GM12878 (cell line): Measurements from ENCODE around the gene FAT4. TPM values are rescaled to one million over a fixed set of nuclear protein-coding genes. Genes with fewer than 3 reads are reported as not detected.

Experiments
- ATAC-seq: fragments of 200-7000 bp; cut with Tn5 transposase; 3 replicates; pipeline ENCODE4 v1.9.1; 2020; ENCODE audit warnings: mild to moderate bottlenecking, moderate library complexity
- BruUV-seq: library from RNA; stranded (reverse); fragments of 400-500 nt; replicated peaks from 2 replicates; lab custom pipeline; 2021; lab: Mats Ljungman, UMichigan
- CTCF ChIA-PET: fragments of 300-600 bp; sonication (Branson Sonifier 250); formaldehyde crosslinking; extraction: SDS; loops from one replicate; lab custom pipeline; 2021; ENCODE audit warnings: inconsistent platforms; lab: Yijun Ruan, JAX
- POLR2A ChIA-PET: fragments of 350-600 bp; formaldehyde crosslinking; extraction: SDS; loops from one replicate; lab custom pipeline; 2021; ENCODE audit warnings: inconsistent platforms; lab: Charles Lee
- RAD21 ChIA-PET: fragments of 300-600 bp; sonication (Branson Sonifier 250); formaldehyde crosslinking; loops from one replicate; lab custom pipeline; 2023; ENCODE audit warnings: antibody characterized with exemption; ENCODE audit not compliant: unreplicated experiment; lab: Charles Lee
- SMC1A ChIA-PET: fragments of 300-600 bp; sonication (Branson Sonifier 250); formaldehyde crosslinking; loops from one replicate; lab custom pipeline; 2023; ENCODE audit not compliant: unreplicated experiment, uncharacterized antibody; lab: Charles Lee
- DNase-seq: peaks from one replicate; pipeline ENCODE4 v3.0.0-alpha.2; 2011; ENCODE audit warnings: low read depth, low spot score
- FAIRE-seq: peaks from 3 replicates; lab custom pipeline; 2011; peaks lifted over from hg19 to GRCh38; lab: Jason Lieb, UNC
- H2AFZ ChIP-seq: 2 replicates; pipeline ENCODE4 v1.6.0; 2011; ENCODE audit warnings: low read depth, low read length, control low read depth; ENCODE audit not compliant: control insufficient read depth
- H3K27ac ChIP-seq: 2 replicates; pipeline ENCODE4 v1.5.1; 2011; ENCODE audit warnings: control low read depth; ENCODE audit not compliant: control insufficient read depth, insufficient read depth
- H3K27me3 ChIP-seq, 2 experiments: replicated peaks in 1 of 2; 2 replicates each; pipeline versions ENCODE4 v1.6.0 to v1.6.1; 2011; ENCODE audit warnings: low read length in 1 of 2; ENCODE audit not compliant: control insufficient read depth in 2 of 2, insufficient read depth in 2 of 2
- H3K36me3 ChIP-seq, 2 experiments: 2 replicates each; pipeline ENCODE4 v1.5.1; 2011; ENCODE audit warnings: low read length in 1 of 2; ENCODE audit not compliant: control insufficient read depth in 2 of 2, insufficient read depth in 2 of 2
- H3K4me1 ChIP-seq: 2 replicates; pipeline ENCODE4 v1.6.1; 2011; ENCODE audit warnings: mild to moderate bottlenecking, low read length, moderate library complexity, mixed read lengths; ENCODE audit not compliant: control insufficient read depth, insufficient read depth
- H3K4me2 ChIP-seq: 2 replicates; pipeline ENCODE4 v1.6.0; 2011; ENCODE audit warnings: control low read depth; ENCODE audit not compliant: control insufficient read depth, insufficient read depth
- H3K4me3 ChIP-seq: fragments of 200-600 bp; sonication (generic); 2 replicates; pipeline ENCODE4 v1.5.1; 2016
- H3K79me2 ChIP-seq: 2 replicates; pipeline ENCODE4 v1.6.0; 2011; ENCODE audit warnings: low read length; ENCODE audit not compliant: control insufficient read depth, insufficient read depth
- H3K9ac ChIP-seq: 2 replicates; pipeline ENCODE4 v1.8.0; 2011; ENCODE audit warnings: low read length, control low read depth, mixed read lengths; ENCODE audit not compliant: control insufficient read depth, insufficient read depth
- H3K9me3 ChIP-seq: replicated peaks from 3 replicates; pipeline ENCODE4 v1.5.1; 2011; ENCODE audit warnings: mild to moderate bottlenecking, low read length; ENCODE audit not compliant: control insufficient read depth, insufficient read depth
- H4K20me1 ChIP-seq: 2 replicates; pipeline ENCODE4 v1.6.0; 2011; ENCODE audit not compliant: control insufficient read depth, insufficient read depth
- BHLHE40 ChIP-seq, 2 experiments: fragments of 450-650 bp in 1 of 2; IDR thresholded peaks; 2 replicates each; pipeline ENCODE4 v1.6.1; 2011 to 2017; ENCODE audit warnings: low read depth in 2 of 2, borderline replicate concordance in 1 of 2, improper control_type of control experiment in 1 of 2, low read length in 1 of 2, mild to moderate bottlenecking in 1 of 2
- BRCA1 ChIP-seq: IDR thresholded peaks from 2 replicates; pipeline ENCODE4 v1.6.1; 2011; ENCODE audit warnings: low read depth, low read length, improper control_type of control experiment
- CBX5 ChIP-seq: sonication (generic); IDR thresholded peaks from 2 replicates; pipeline ENCODE4 v1.6.1; 2016; ENCODE audit warnings: low read depth, moderate library complexity, mild to moderate bottlenecking, inconsistent platforms
- CEBPB ChIP-seq, 2 experiments: fragments of 150-350 bp in 1 of 2; IDR thresholded peaks; 2 replicates each; pipeline ENCODE4 v1.6.1; 2012 to 2014; ENCODE audit warnings: low read depth in 2 of 2, low read length in 2 of 2, borderline replicate concordance in 1 of 2, inconsistent platforms in 1 of 2
- EGR1 ChIP-seq, 2 experiments: IDR thresholded peaks; 1 replicate in 1 of 2; 2 replicates in 1 of 2; pipeline ENCODE4 v1.6.1; 2011 to 2012; ENCODE audit warnings: low read depth in 2 of 2, low read length in 2 of 2, borderline replicate concordance in 1 of 2, mild to moderate bottlenecking in 1 of 2, moderate library complexity in 1 of 2
- ETV6 ChIP-seq, 2 experiments: fragments of 450-650 bp in 1 of 2; IDR thresholded peaks in 1 of 2; conservative IDR thresholded peaks in 1 of 2; 2 replicates each; pipeline ENCODE4 v1.6.1; 2014; ENCODE audit warnings: antibody characterized with exemption in 1 of 2, borderline replicate concordance in 1 of 2, low read depth in 1 of 2, mild to moderate bottlenecking in 1 of 2, moderate library complexity in 1 of 2
- HDAC6 ChIP-seq: fragments of 200-600 bp; sonication (generic); IDR thresholded peaks from one replicate; pipeline ENCODE4 v1.8.0; 2017; ENCODE audit warnings: antibody characterized with exemption; ENCODE audit not compliant: unreplicated experiment
- HSF1 ChIP-seq: fragments of 150-350 bp; IDR thresholded peaks from 2 replicates; pipeline ENCODE4 v1.6.1; 2014; ENCODE audit warnings: mild to moderate bottlenecking, low read depth, low read length
- KLF5 ChIP-seq: fragments of 450-650 bp; IDR thresholded peaks from 2 replicates; pipeline ENCODE4 v1.6.1; 2014; ENCODE audit warnings: mild to moderate bottlenecking; ENCODE audit not compliant: partially characterized antibody
- MEF2B ChIP-seq: fragments of 450-650 bp; IDR thresholded peaks from 2 replicates; pipeline ENCODE4 v1.6.1; 2018; ENCODE audit warnings: mild to moderate bottlenecking, moderate library complexity; ENCODE audit not compliant: partially characterized antibody, poor library complexity, severe bottlenecking
- NRF1 ChIP-seq: conservative IDR thresholded peaks from 2 replicates; pipeline ENCODE4 v1.6.1; 2011; ENCODE audit warnings: mild to moderate bottlenecking, low read depth, low read length, improper control_type of control experiment
- SMAD1 ChIP-seq: fragments of 450-650 bp; IDR thresholded peaks from 2 replicates; pipeline ENCODE4 v1.6.1; 2018; ENCODE audit warnings: mild to moderate bottlenecking, low read depth; ENCODE audit not compliant: partially characterized antibody
- SMARCA5 ChIP-seq: fragments of 450-650 bp; IDR thresholded peaks from 2 replicates; pipeline ENCODE4 v1.6.1; 2017; ENCODE audit warnings: mild to moderate bottlenecking
- STAT3 ChIP-seq: IDR thresholded peaks from 2 replicates; pipeline ENCODE4 v1.6.1; 2011; ENCODE audit warnings: low read depth, low read length, improper control_type of control experiment
- TCF7 ChIP-seq: IDR thresholded peaks from 2 replicates; pipeline ENCODE4 v1.6.1; 2014; ENCODE audit warnings: antibody characterized with exemption, borderline replicate concordance
- YBX1 ChIP-seq: fragments of 450-650 bp; IDR thresholded peaks from 2 replicates; pipeline ENCODE4 v1.6.1; 2016; ENCODE audit warnings: antibody characterized with exemption
- YY1 ChIP-seq: IDR thresholded peaks from 2 replicates; pipeline ENCODE4 v1.6.1; 2011; ENCODE audit warnings: low read depth, mild to moderate bottlenecking, low read length
- ZNF207 ChIP-seq: fragments of 450-650 bp; IDR thresholded peaks from 2 replicates; pipeline ENCODE4 v1.6.1; 2014; ENCODE audit warnings: antibody characterized with exemption, mild to moderate bottlenecking, borderline replicate concordance
- WGBS: methylation state at CpG from one replicate; pipeline ENCODE4 v1.1.6; 2016; ENCODE audit warnings: low lambda C conversion rate; ENCODE audit not compliant: insufficient replicate concordance, insufficient coverage; ENCODE audit errors: missing lambda C conversion rate; 5-methylcytosine and 5-hydroxymethylcytosine counted together
- in situ Hi-C: fragments of 300-500 bp; cut with MboI; formaldehyde crosslinking; loops from 9 replicates; pipeline ENCODE4 v1.14.3; 2018; ENCODE audit warnings: mixed read lengths
- intact Hi-C: fragments of 100-400 bp; cut with micrococcal nuclease; formaldehyde crosslinking; loops from one replicate; pipeline ENCODE4 v1.14.2; 2022; ENCODE audit not compliant: unreplicated experiment
- polyA plus RNA-seq, 11 experiments: library from polyadenylated mRNA; depleted of rRNA in 4 of 11; unstranded in 6 of 11; stranded (reverse) in 5 of 11; fragments of >200 nt; fragmentation: Nextera tagmentation in 4 of 11; fragmentation: Illumina TruSeq in 1 of 11; extraction: Ambion mirVana in 4 of 11; extraction: Trizol in 1 of 11; gene quantifications; 1 replicate in 1 of 11; 2 replicates in 10 of 11; pipeline versions ENCODE4 v1.2.1 to v1.2.3, GENCODE V29; 2011 to 2016; ENCODE audit warnings: inconsistent platforms in 2 of 11, missing spikeins in 2 of 11, low read depth in 1 of 11
- total RNA-seq, 4 experiments: library from RNA; depleted of rRNA in 3 of 4; stranded (reverse); fragments of >200 nt in 3 of 4; fragmentation: Illumina TruSeq in 1 of 4; extraction: Trizol in 1 of 4; gene quantifications; 2 replicates each; pipeline versions ENCODE4 v1.2.1 to v1.2.3, GENCODE V29; 2013 to 2021

The FAT4 gene
- total and polyA plus RNA-seq, 10 of the 15 experiments (the other 5 are each of a cell fraction or from before 2014, with no cell fraction given): 0.03 TPM; not detected in 9

GRCh38 chr4:125334926-125335325, 20.2 kb downstream of the FAT4 start:
- Histone ChIP-seq H3K4me3 (no peak overlapping the region), H3K9ac (no peak overlapping the region), H3K27me3 (no peaks in the 10 kb centered on the region), H4K20me1 (no peaks in the 10 kb centered on the region)
- RAD21 ChIA-PET: no interaction called here
- no TSS peak for BruUV-seq
- DNase-seq (no peak), ATAC-seq (no peak)
- in situ Hi-C loops: no loop called here
- TF ChIP-seq BRCA1 (no peak), YY1 (no peak), ZNF207 (no peak)
- TF ChIP-seq, all 136 proteins: peak for 0
- Histone ChIP-seq H3K27ac (no peak overlapping the region), H2AFZ (no peak overlapping the region), H3K9me3 (no peaks in the 10 kb centered on the region), H3K4me2 (no peak overlapping the region), H3K79me2 (no peaks in the 10 kb centered on the region), H3K4me1 (no peaks in the 10 kb centered on the region), H3K36me3 (no peaks in the 10 kb centered on the region)
- WGBS: 0% methylated on average over 1 of the region's 1 CpG
- POLR2A ChIA-PET: no interaction called here
- no peak for FAIRE-seq
- intact Hi-C loops: no loop called here
- SMC1A ChIA-PET: no interaction called here
- CTCF ChIA-PET: interaction anchor here (1.6 kb wide), 1 partner anchor 13 kb away, joined by 3 read pairs; no protein-coding TSS in a partner anchor

- no peak for DNase-seq
- ChIA-PET POLR2A (no interaction called here), RAD21 (no interaction called here), CTCF (interaction anchor here (1.5 kb wide), 1 partner anchor 54 kb away, joined by 3 read pairs; no protein-coding TSS in a partner anchor), SMC1A (no interaction called here)
- in situ Hi-C loops: no loop called here
- Histone ChIP-seq H3K9me3 (no peaks in the 10 kb centered on the region), H3K4me1 (no peaks in the 10 kb centered on the region), H3K4me2 (no peak overlapping the region), H3K27ac (no peak overlapping the region), H3K79me2 (no peaks in the 10 kb centered on the region), H3K27me3 (no peaks in the 10 kb centered on the region), H2AFZ (no peak overlapping the region), H3K4me3 (no peak overlapping the region), H3K36me3 (no peaks in the 10 kb centered on the region), H3K9ac (no peak overlapping the region), H4K20me1 (no peaks in the 10 kb centered on the region)
- WGBS: 23% methylated on average over 4 of the region's 4 CpGs
- intact Hi-C loops: no loop called here
- FAIRE-seq: no peak
- no peak for TF ChIP-seq CEBPB (IDR thresholded peaks at IDR 0.05; ENCODE audit: borderline replicate concordance in 1 of 2, low read depth in 2 of 2, low read length in 2 of 2)
- no peak for TF ChIP-seq HSF1
- TF ChIP-seq ETV6 (conservative IDR thresholded peaks at IDR 0.05 in 1 of 2, IDR thresholded peaks at IDR 0.05 in 1 of 2; ENCODE audit: borderline replicate concordance in 1 of 2, low read depth in 1 of 2): no peak
- TF ChIP-seq SMARCA5: no peak
- TF ChIP-seq KLF5: no peak
- no peak for TF ChIP-seq NRF1
- TF ChIP-seq CBX5: no peak
- no peak for TF ChIP-seq EGR1 (IDR thresholded peaks at IDR 0.05; ENCODE audit: borderline replicate concordance in 1 of 2, low read depth in 2 of 2, low read length in 2 of 2)
- TF ChIP-seq HDAC6: no peak
- no peak for TF ChIP-seq MEF2B
- no peak for TF ChIP-seq TCF7
- no peak for TF ChIP-seq SMAD1
- no peak for TF ChIP-seq STAT3
- no peak for TF ChIP-seq BHLHE40 (IDR thresholded peaks at IDR 0.05; ENCODE audit: borderline replicate concordance in 1 of 2, low read depth in 2 of 2, low read length in 1 of 2)
- no peak for TF ChIP-seq YBX1
- no TSS peak for BruUV-seq
- no peak for ATAC-seq
Observed at GRCh38 chr4:125338814-125339213, 24.1 kb downstream of the FAT4 start.
